HG02571 (cell line): Measurements from ENCODE around the gene ZNF331.
"Not testable (repeated sequence)": the region's sequence is repeated elsewhere in the genome, so short reads cannot be mapped to it uniquely, and the experiment has no call there.

Experiments
- ATAC-seq: cut with Tn5 transposase; IDR thresholded peaks from one replicate; pipeline ENCODE4 v1.9.1; 2021; ENCODE audit warnings: mild to moderate bottlenecking, moderate library complexity; ENCODE audit not compliant: unreplicated experiment

Gene ZNF331

GRCh38 chr19:53537521-53538377 lies at the start of gene ZNF331:
Gene ZNF331 (plus strand): TSS chr19:53538145. CDS start chr19:53569377, 31,232 bp downstream.
- ATAC-seq = peak; percentile 68

- ATAC-seq = no peak
These were observed 45.8 kb upstream of the ZNF331 start for GRCh38 chr19:53492153-53492552.

- ATAC-seq = not testable (repeated sequence)
These were observed 40.5 kb upstream of the ZNF331 start for GRCh38 chr19:53497311-53498023.

- ATAC-seq = not testable (repeated sequence)
These were observed 39.9 kb upstream of the ZNF331 start for GRCh38 chr19:53498024-53498395.

- not testable (repeated sequence) for ATAC-seq
These were observed 34.8 kb upstream of the ZNF331 start for GRCh38 chr19:53503151-53503550.

GRCh38 chr19:53503671-53504364 lies 34.1 kb upstream of the ZNF331 start:
- ATAC-seq = not testable (repeated sequence)

- not testable (repeated sequence) for ATAC-seq
These were observed 33.6 kb upstream of the ZNF331 start for GRCh38 chr19:53504365-53504703.

GRCh38 chr19:53504885-53505284 lies 33.1 kb upstream of the ZNF331 start:
- no peak for ATAC-seq

- no peak for ATAC-seq
These were observed 31.2 kb upstream of the ZNF331 start for GRCh38 chr19:53506728-53507127.

GRCh38 chr19:53507523-53508442 lies 30.2 kb upstream of the ZNF331 start:
- no peak for ATAC-seq

- no peak for ATAC-seq
These were observed 28.5 kb upstream of the ZNF331 start for GRCh38 chr19:53509443-53509842.

GRCh38 chr19:53509845-53510244 lies 28.1 kb upstream of the ZNF331 start:
- no peak for ATAC-seq

- no peak for ATAC-seq
These were observed 26.6 kb upstream of the ZNF331 start for GRCh38 chr19:53511357-53511756.

- ATAC-seq = no peak
These were observed 26.0 kb upstream of the ZNF331 start for GRCh38 chr19:53511933-53512374.

- ATAC-seq = not testable (repeated sequence)
These were observed 22.9 kb upstream of the ZNF331 start for GRCh38 chr19:53515047-53515446.

GRCh38 chr19:53517114-53517741 lies 20.7 kb upstream of the ZNF331 start:
- no peak for ATAC-seq

- no peak for ATAC-seq
These were observed 19.8 kb upstream of the ZNF331 start for GRCh38 chr19:53518121-53518520.

- no peak for ATAC-seq
These were observed 19.2 kb upstream of the ZNF331 start for GRCh38 chr19:53518716-53519115.

GRCh38 chr19:53519446-53519845 lies 18.5 kb upstream of the ZNF331 start:
- no peak for ATAC-seq

GRCh38 chr19:53520163-53520546 lies 17.8 kb upstream of the ZNF331 start:
- ATAC-seq = no peak
